DOHH2 (cell line): ENCODE data around the gene C13orf42.

Experiments used
- H3F3A ChIP-seq: fragments of 200-600 bp; sonication (generic), shearing (Covaris generic); 2 replicates; pipeline ENCODE4 v1.6.0; 2016; ENCODE audit warnings: antibody characterized with exemption, mild to moderate bottlenecking; ENCODE audit not compliant: control insufficient read depth, insufficient read depth
- H3K27ac ChIP-seq: fragments of 200-600 bp; sonication (generic); 2 replicates; pipeline ENCODE4 v1.5.1; 2014; ENCODE audit warnings: low read depth, mild to moderate bottlenecking, low read length, moderate library complexity
- H3K27me3 ChIP-seq: fragments of 200-600 bp; sonication (generic); 2 replicates; pipeline ENCODE4 v1.6.1; 2014; ENCODE audit warnings: mild to moderate bottlenecking, low read length, mixed read lengths; ENCODE audit not compliant: control insufficient read depth
- H3K36me3 ChIP-seq: fragments of 200-600 bp; sonication (generic); 2 replicates; pipeline ENCODE4 v1.6.1; 2014; ENCODE audit warnings: mild to moderate bottlenecking, low read length, moderate library complexity, mixed read lengths; ENCODE audit not compliant: control insufficient read depth
- H3K4me1 ChIP-seq: fragments of 200-600 bp; sonication (generic); 2 replicates; pipeline ENCODE4 v1.6.1; 2014; ENCODE audit warnings: mild to moderate bottlenecking, low read length, mixed read lengths; ENCODE audit not compliant: control insufficient read depth
- H3K4me2 ChIP-seq: fragments of 200-600 bp; sonication (generic); 2 replicates; pipeline ENCODE4 v1.6.0; 2014; ENCODE audit warnings: mild to moderate bottlenecking, low read length, moderate library complexity
- H3K4me3 ChIP-seq: fragments of 200-600 bp; sonication (generic); 2 replicates; pipeline ENCODE4 v1.5.1; 2014; ENCODE audit warnings: mild to moderate bottlenecking, low read length, mixed read lengths
- H3K79me2 ChIP-seq: fragments of 200-600 bp; sonication (generic); 2 replicates; pipeline ENCODE4 v1.6.1; 2014; ENCODE audit warnings: mild to moderate bottlenecking, low read length, mixed read lengths; ENCODE audit not compliant: control insufficient read depth
- H3K9me2 ChIP-seq: fragments of 200-600 bp; sonication (generic); replicated peaks from 2 replicates; pipeline ENCODE4 v1.6.1; 2014; ENCODE audit warnings: mild to moderate bottlenecking, low read length, mixed read lengths; ENCODE audit not compliant: control insufficient read depth
- H3K9me3 ChIP-seq: fragments of 200-600 bp; sonication (generic); 2 replicates; pipeline ENCODE4 v1.6.1; 2014; ENCODE audit warnings: antibody characterized with exemption, low read length, mixed read lengths; ENCODE audit not compliant: control insufficient read depth, insufficient read depth
- H4K20me1 ChIP-seq: fragments of 200-600 bp; sonication (generic); 2 replicates; pipeline ENCODE4 v1.6.0; 2014; ENCODE audit warnings: low read depth, mild to moderate bottlenecking, antibody characterized with exemption, low read length, moderate library complexity; ENCODE audit not compliant: control insufficient read depth, insufficient read depth
- CTCF ChIP-seq: fragments of 200-600 bp; sonication (generic); IDR thresholded peaks from one replicate; pipeline ENCODE4 v1.5.1; 2014; ENCODE audit warnings: antibody characterized with exemption, mild to moderate bottlenecking, low read depth, low read length; ENCODE audit not compliant: poor library complexity, severe bottlenecking
- EZH2phosphoT487 ChIP-seq: fragments of 200-600 bp; sonication (generic); IDR thresholded peaks from 2 replicates; pipeline ENCODE4 v1.6.1; 2017; ENCODE audit warnings: borderline replicate concordance, mild to moderate bottlenecking, antibody characterized with exemption, low read length, moderate library complexity, mixed read lengths

Gene C13orf42

GRCh38 chr13:51134763-51135365, 23.8 kb upstream of the C13orf42 start:
- Histone ChIP-seq H3F3A (no peaks in the 10 kb centered on the region), H3K36me3 (no peaks in the 10 kb centered on the region), H3K4me2 (no peak overlapping the region), H3K4me3 (no peak overlapping the region), H3K27ac (no peak overlapping the region), H3K9me2 (no peaks in the 10 kb centered on the region), H3K9me3 (peaks cover 8% of the 10 kb centered on the region), H3K27me3 (no peaks in the 10 kb centered on the region), H3K79me2 (no peaks in the 10 kb centered on the region), H4K20me1 (no peaks in the 10 kb centered on the region), H3K4me1 (no peaks in the 10 kb centered on the region)
- TF ChIP-seq EZH2phosphoT487 = no peak
- TF ChIP-seq CTCF = no peak

- H3F3A ChIP-seq = no peaks in the 10 kb centered on the region
Observed at GRCh38 chr13:51130348-51130747, 19.3 kb upstream of the C13orf42 start.

GRCh38 chr13:51125495-51126226, 14.6 kb upstream of the C13orf42 start:
- H3K4me1 ChIP-seq = peaks cover 8% of the 10 kb centered on the region
- H3K27ac ChIP-seq = no peak overlapping the region
- peak overlapping the region; percentile 28 for H3K4me2 ChIP-seq

More at GRCh38 chr13:51130348-51130747, 19.3 kb upstream of the C13orf42 start:
- no peak for TF ChIP-seq CTCF
- no peak for TF ChIP-seq EZH2phosphoT487
- H3K4me2 ChIP-seq = no peak overlapping the region
- H4K20me1 ChIP-seq = no peaks in the 10 kb centered on the region
- H3K79me2 ChIP-seq = no peaks in the 10 kb centered on the region
- peaks cover 8% of the 10 kb centered on the region for H3K9me3 ChIP-seq
- H3K36me3 ChIP-seq = no peaks in the 10 kb centered on the region
- H3K27ac ChIP-seq = no peak overlapping the region
- H3K4me3 ChIP-seq = no peak overlapping the region
- no peaks in the 10 kb centered on the region for H3K9me2 ChIP-seq
- H3K4me1 ChIP-seq = peaks cover 8% of the 10 kb centered on the region
- H3K27me3 ChIP-seq = no peaks in the 10 kb centered on the region

More at GRCh38 chr13:51125495-51126226, 14.6 kb upstream of the C13orf42 start:
- peak; percentile 94 for TF ChIP-seq CTCF
- TF ChIP-seq EZH2phosphoT487 = no peak
- Histone ChIP-seq H3K36me3 (no peaks in the 10 kb centered on the region), H3K9me3 (peaks cover 3% of the 10 kb centered on the region), H3F3A (no peaks in the 10 kb centered on the region), H3K9me2 (no peaks in the 10 kb centered on the region), H3K4me3 (no peak overlapping the region), H4K20me1 (no peaks in the 10 kb centered on the region), H3K27me3 (peaks cover 18% of the 10 kb centered on the region), H3K79me2 (no peaks in the 10 kb centered on the region)
